Measurements from ENCODE around the gene CERS6.
"Not testable (repeated sequence)": the region's sequence is repeated elsewhere in the genome, so short reads cannot be mapped to it uniquely, and the experiment has no call there.

CERS6 gene, protein sequence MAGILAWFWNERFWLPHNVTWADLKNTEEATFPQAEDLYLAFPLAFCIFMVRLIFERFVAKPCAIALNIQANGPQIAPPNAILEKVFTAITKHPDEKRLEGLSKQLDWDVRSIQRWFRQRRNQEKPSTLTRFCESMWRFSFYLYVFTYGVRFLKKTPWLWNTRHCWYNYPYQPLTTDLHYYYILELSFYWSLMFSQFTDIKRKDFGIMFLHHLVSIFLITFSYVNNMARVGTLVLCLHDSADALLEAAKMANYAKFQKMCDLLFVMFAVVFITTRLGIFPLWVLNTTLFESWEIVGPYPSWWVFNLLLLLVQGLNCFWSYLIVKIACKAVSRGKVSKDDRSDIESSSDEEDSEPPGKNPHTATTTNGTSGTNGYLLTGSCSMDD

GRCh38 chr2:168455645-168456520, at the start of gene CERS6:
CERS6 (plus strand) TSS chr2:168456272; CDS start chr2:168456449, 177 bp downstream.
- peak; percentile 83 to 85 for DNase-seq (ENCODE audit: low read depth in 2 of 2)

DNA sequence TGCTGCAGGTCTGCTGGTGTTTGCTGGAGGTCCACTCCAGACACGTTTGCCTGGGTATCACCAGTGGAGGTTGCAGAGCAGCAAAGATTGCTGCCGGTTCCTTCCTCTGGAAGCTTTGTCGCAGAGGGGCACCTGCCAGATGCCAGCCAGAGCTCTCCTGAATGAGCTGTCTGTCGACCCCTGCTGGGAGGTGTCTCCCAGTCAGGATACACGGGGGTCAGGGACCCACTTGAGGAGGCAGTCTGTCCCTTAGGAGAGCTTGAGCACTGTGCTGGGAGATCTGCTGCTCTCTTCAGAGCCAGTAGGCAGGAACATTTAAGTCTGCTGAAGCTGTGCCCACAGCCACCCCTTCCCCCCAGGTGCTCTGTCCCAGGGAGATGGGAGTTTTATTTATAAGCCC, 43.8 kb upstream of the CERS6 start:
- DNase-seq (ENCODE audit: low read depth in 2 of 2) = not testable (repeated sequence)

- not testable (repeated sequence) for DNase-seq (ENCODE audit: low read depth in 2 of 2)
These were observed 43.0 kb upstream of the CERS6 start for GRCh38 chr2:168413101-168413500.

DNA sequence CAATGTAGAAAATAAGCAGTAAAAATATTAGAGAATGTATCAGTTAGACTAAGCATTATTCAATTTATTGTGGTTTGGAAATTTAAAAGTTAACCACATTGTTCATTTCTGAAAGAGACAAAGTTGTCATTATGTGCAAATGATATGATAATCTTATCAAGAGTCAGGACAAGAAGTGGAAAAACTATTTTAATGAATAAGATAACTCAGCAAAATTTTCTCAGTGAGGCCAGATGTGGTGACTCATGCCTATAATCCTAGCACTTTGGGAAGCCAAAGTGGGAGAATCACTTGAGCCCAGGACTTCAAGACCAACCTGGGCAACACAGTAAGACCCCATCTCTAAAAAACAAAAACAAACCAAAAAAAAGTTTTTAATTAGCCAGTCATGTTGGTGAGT, 39.5 kb upstream of the CERS6 start:
- no peak for DNase-seq (ENCODE audit: low read depth in 2 of 2)

GRCh38 chr2:168422584-168422983, 33.5 kb upstream of the CERS6 start:
- no peak for DNase-seq (ENCODE audit: low read depth in 2 of 2)

DNA sequence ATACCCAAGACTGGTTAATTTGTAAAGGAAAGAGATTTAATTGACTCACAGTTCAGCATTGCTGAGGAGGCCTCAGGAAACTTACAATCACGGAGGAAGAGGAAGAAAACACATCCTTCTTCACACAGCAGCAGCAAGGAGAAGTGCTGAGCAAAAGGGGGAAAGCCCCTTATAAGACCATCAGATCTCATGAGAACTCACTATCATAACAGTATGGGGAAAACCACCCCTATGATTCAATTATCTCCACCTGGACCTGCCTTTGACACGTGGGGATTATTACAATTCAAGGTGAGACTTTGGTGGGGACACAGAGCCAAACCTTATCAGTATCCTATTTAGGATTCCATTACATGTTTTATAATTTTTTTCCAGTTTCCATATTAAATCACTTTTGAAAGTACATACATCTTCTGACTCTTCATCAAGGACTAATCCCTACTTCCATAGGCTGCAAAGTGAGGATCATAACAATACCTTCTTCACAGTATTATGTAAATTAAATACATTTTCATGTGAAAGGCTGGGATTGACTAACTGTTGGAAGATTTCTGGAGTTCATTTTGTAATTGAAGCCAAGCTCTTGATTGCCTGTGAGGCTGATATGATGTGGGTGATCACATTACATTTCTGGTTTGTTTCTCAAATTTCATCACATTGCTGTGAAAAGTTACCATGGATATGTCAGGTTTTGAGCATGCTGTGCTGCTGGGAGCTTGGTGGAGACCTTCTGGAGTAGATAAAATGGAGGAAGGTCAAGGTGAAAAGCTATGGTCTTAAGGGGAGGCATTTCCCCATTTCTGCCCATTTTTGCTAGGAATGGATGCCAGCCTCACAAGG, 31.7 kb upstream of the CERS6 start:
- DNase-seq (ENCODE audit: low read depth in 2 of 2) = peak; percentile 23 to 30

GRCh38 chr2:168424971-168425370, 31.1 kb upstream of the CERS6 start:
- no peak for DNase-seq (ENCODE audit: low read depth in 2 of 2)

DNA sequence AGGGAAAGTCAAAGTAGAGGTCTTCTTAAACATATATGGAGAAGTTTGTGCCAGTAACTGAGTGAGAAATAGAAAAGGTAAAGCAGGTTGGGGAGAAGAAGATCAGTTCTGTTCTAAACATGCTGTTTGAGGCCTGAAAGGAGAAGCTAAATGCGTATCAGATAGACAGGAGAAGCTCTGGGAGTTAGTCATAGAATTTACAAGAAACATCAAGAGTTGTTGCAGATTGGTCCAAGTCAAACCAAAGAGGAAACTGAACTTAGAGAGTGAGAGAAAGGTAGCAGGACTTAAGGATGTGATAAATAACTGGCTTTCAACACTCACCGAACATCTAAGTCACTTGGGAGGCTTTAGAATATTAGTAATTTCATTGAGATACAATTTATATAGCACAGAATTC, 29.2 kb upstream of the CERS6 start:
- DNase-seq (ENCODE audit: low read depth in 2 of 2) = no peak

- peak; percentile 83 for DNase-seq (ENCODE audit: low read depth in 2 of 2)
These were observed 28.6 kb upstream of the CERS6 start for GRCh38 chr2:168427451-168427850.

DNA sequence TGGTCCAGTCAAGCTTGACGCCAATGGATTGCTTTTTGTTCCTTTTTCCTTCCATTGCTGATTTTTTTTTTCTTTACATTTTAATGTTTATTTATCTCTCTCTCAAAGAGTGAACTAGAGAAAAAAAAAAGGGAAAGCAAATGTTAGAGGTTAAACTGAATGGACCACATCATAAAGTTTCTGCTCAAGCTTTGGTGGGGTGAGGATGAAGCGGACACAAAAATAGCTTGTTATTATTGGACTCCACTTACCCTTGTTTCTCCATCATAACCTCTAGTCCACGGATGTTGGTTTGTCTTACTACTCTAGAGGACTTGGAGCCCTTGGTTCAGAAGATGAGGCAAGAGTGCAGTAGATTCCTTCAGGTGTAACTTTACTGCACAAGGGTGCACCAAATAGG, 27.6 kb upstream of the CERS6 start:
- no peak for DNase-seq (ENCODE audit: low read depth in 2 of 2)

GRCh38 chr2:168429988-168430387, 26.1 kb upstream of the CERS6 start:
- no peak for DNase-seq (ENCODE audit: low read depth in 2 of 2)

DNA sequence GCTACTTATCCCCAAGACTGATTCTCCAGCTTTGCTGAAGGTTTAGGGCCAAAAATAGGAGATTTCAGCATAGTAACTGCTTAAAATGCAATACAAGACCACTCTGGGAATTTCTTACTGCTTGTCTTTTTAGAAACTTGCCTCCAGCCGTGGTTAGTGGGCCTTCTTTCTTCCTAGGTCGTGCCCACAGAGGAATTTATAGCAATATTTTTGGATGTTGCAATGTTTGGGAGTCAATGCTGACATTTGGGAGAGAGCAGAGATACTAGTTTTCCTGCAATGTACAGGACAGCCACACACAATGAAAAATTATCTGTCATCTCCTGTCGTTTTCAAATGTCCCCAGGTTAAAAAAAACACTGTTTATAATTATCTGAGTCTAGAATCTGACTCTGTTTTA, 25.6 kb upstream of the CERS6 start:
- peak in 1 of 2 experiments; percentile 2 for DNase-seq (ENCODE audit: low read depth in 2 of 2)

GRCh38 chr2:168431301-168432024, 24.6 kb upstream of the CERS6 start:
- no peak for DNase-seq (ENCODE audit: low read depth in 2 of 2)

DNA sequence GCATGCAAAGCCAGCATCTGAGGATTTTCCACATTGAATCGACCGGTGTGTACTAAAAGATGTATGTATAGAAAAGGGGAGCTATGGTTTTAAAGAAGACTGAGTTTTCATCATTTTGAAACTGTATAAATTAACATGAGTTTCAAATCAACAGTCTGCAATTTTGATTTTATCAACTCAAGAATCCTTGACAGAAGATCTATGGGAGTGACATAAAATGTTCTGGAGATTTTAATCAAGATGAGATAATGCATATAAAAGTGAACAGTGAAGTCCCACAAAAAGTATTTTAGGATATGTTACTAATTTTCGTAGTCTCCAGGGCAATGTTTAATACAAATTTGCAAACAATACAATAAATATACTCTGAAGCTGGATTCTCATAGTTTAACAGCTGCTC, 24.0 kb upstream of the CERS6 start:
- DNase-seq (ENCODE audit: low read depth in 2 of 2) = no peak

- DNase-seq (ENCODE audit: low read depth in 2 of 2) = no peak
These were observed 23.4 kb upstream of the CERS6 start for GRCh38 chr2:168432565-168433186.

DNA sequence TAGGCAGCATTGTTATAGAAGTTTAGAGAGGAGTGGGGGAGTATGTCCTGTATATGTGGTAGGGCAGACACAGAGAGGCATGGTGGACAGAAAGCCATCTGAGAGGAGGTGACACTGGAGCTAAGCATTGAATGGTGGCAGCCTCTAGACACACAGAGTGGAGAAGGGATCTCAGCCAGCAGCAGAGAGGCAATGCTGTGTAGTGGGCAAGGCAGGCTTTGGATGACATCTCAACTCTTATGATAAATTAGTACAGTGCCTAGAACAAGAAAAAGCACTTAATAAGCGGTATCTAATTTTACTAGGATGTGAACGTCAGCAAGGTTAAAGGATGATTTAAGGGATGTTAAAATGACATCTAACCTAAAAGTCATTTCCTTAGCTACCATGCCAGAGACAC, 22.5 kb upstream of the CERS6 start:
- DNase-seq (ENCODE audit: low read depth in 2 of 2) = no peak

GRCh38 chr2:168434146-168434545, 21.9 kb upstream of the CERS6 start:
- no peak for DNase-seq (ENCODE audit: low read depth in 2 of 2)

GRCh38 chr2:168436840-168437239, 19.2 kb upstream of the CERS6 start:
- no peak for DNase-seq (ENCODE audit: low read depth in 2 of 2)

GRCh38 chr2:168438553-168438952, 17.5 kb upstream of the CERS6 start:
- DNase-seq (ENCODE audit: low read depth in 2 of 2) = no peak

DNA sequence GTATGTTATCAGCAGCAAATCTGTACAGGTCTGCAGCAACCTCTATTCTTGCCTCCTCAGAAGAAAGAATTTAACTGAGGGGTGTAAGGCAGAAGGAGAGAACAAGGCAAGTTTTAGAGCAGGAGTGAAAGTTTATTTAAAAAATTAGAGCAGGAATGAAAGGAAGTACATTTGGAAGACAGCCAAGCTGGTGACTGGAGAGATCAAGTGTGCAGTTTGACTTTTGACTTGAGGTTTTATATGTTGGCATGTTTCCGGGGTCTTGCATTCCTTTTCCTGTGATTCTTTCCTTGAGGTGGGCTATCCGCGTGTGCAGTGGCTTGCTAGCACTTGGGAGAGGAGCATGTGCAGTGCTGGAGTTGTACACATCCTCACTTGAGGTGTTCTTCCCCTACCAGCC, 16.5 kb upstream of the CERS6 start:
- DNase-seq (ENCODE audit: low read depth in 2 of 2) = no peak

All from fibroblast of skin of left biceps (primary cell).